Bone marrow (tissue), 2 donors: Measurements from ENCODE around the gene KDELR1.
A peak's percentile ranks its signal among the peaks of the same experiment; 100 is the strongest.

ENCODE experiments used
- DNase-seq, 2 donors: peaks; one replicate each; lab custom pipeline; 2025; lab: John Stamatoyannopoulos, UW

The KDELR1 gene

DNA sequence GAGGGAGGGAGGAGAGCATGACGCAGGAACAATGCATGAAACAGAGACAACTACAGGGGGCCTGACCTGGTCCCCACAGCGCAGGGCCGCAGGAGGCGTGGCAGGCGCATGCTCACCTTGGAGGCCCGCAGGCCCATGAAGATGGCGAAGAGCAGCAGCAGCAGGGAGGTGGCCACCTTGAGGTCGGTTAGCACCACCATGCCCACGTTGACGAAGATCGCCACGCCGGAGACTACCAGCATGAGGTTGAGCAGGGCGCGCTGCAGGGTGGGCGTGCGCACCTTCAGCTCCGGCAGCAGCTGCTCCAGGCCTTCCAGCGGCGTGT, 49.0 kb downstream of the KDELR1 start:
- DNase-seq: no peak

DNA sequence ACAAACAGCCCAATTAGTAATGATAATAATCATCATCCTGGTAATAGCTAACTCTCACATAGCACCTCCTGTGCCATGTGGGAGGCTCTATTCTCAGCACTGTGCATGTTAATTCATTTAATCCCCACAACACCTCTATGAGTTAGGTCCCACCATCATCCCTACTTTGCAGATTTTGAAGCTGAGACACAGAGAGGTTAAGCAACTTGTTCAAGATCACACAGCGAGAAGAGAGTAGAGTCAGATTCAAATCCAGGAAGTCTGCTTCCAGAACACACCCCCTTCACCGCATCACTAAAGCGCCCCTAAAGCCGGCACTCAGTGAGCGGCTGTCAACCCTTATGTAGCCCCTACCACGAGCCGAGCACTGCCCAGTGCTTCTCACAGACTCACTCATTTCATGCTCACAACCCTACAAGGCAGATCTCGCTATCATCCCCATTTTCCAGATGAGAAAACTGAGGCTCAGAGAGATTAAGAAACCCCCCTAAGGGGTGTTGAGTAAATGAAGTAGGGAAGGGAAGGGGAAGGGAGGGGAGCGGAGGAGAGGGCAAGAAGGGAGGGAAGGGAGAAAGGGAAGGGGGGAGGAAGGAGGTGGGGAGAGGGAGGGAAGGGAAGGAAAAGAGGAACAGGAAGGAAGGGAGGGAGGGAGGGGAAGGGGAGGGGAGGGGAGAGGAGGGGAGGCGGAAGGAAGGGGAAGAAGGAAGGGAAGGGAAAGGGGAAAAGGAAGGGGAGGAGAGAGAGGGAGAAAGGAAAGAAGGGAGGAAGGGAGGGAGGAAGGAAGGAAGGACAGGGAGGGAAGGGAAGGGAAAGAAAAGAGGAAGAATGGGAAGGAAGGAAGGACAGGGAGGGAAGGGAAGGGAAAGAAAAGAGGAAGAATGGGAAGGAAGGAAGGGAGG, 49.6 kb downstream of the KDELR1 start:
- DNase-seq: no peak

GRCh38 chr19:48340995-48341394, 50.4 kb downstream of the KDELR1 start:
- DNase-seq: no peak

DNA sequence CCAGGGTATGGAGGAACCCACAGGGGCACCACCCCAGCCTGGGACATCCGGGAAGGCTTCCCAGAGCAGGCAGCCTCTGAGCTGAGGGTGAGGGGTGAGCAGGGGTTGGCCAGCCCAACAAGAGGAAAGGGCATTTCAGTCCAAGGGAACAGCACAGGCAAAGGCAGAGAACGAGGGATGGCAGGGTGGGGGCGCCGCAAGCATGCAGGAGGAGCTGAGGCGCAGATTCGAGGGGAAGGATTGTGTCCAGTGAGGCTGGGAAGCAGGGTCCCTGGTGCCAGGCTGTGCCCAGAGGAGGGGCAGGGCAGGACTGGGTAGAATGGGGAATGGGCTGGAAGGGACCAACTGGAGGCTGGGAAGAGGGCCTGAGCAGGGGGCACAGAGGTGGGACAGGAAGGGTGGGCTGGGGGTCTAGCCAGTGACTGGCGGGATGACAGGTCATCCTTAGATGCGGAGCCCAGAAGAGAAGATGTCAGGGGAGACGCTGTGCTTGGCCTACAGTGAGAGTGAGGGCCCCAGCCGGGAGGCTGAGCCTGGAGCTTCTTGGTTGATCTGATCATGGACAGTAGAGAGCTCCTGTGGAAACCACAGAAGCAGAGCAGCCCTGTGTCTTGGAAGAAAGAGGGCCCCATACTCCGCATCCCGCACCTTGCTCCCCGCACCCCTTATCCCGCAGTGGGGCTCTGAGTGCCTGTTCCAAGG, 52.4 kb downstream of the KDELR1 start:
- DNase-seq: no peak

- DNase-seq: no peak
Observed at GRCh38 chr19:48338253-48338755, 53.0 kb downstream of the KDELR1 start.

GRCh38 chr19:48333467-48334384, 57.6 kb downstream of the KDELR1 start:
- peak; percentile 68 to 76 for DNase-seq

DNA sequence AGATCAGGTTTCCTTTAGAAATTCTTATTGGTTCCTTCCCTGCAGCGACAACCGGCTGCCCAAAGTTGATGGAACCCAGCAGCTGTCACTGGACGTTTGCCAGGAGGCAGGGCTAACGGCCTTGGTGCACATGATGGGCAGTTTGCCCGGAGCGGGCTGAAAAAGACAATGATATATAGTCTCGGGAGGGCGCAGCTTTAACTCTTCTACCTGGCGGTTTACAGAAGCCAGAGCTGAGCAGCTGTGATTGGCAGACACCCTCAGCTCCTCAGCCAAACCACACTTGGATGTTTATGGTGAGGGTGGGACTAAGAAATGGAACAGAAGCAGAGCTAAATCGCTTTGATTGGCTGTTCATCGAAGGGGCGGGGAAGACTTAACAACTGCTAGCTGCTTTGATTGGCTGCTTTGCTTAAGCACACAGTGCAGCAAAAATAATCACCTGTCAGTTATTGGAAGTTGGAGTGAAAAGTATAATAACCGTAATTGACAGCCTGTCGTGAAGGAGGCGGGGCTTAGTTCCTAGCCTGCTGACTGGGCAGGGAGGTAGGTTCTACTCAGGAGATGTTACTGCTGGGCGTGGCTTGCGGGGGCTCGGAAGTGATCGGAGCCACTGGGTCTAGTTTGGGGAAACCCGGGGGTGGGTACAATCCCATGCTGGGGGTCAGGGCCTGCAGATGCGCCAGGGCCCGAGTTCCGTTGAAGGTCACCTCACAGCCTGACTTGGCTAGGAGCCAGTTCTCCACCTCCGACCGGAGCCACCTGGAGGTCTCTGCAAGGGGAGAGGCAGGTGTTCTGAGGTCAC, 58.5 kb downstream of the KDELR1 start:
- DNase-seq: peak; percentile 71 to 87
